Hepatocyte (in vitro differentiated cells): ENCODE results near the gene PLA2G4D. TPM values are rescaled to one million over a fixed set of nuclear protein-coding genes. Genes with fewer than 3 reads are reported as not detected.
A peak's percentile ranks its signal among the peaks of the same experiment; 100 is the strongest.

Source experiments
- DNase-seq: peaks from one replicate; pipeline ENCODE4 v3.0.0-alpha.2; 2016; ENCODE audit warnings: low spot score
- H2AFZ ChIP-seq: fragments of 200-600 bp; sonication (generic); 2 replicates; pipeline ENCODE4 v1.6.0; 2016; ENCODE audit warnings: antibody characterized with exemption, mild to moderate bottlenecking
- H3K27ac ChIP-seq: fragments of 200-600 bp; sonication (generic); 2 replicates; pipeline ENCODE4 v1.5.1; 2016; ENCODE audit warnings: mild to moderate bottlenecking
- H3K27me3 ChIP-seq: fragments of 200-600 bp; sonication (generic); 2 replicates; pipeline ENCODE4 v1.6.1; 2016
- H3K36me3 ChIP-seq: fragments of 200-600 bp; sonication (generic); replicated peaks from 2 replicates; pipeline ENCODE4 v1.5.1; 2016; ENCODE audit warnings: low read depth; ENCODE audit not compliant: insufficient read depth
- H3K4me1 ChIP-seq: fragments of 200-600 bp; sonication (generic); 2 replicates; pipeline ENCODE4 v1.5.1; 2016; ENCODE audit warnings: mild to moderate bottlenecking, moderate library complexity; ENCODE audit not compliant: insufficient read depth
- H3K4me2 ChIP-seq: fragments of 200-600 bp; sonication (generic); 2 replicates; pipeline ENCODE4 v1.6.0; 2016
- H3K4me3 ChIP-seq: fragments of 200-600 bp; sonication (generic); 2 replicates; pipeline ENCODE4 v1.5.1; 2016; ENCODE audit warnings: mild to moderate bottlenecking
- H3K79me2 ChIP-seq: fragments of 200-600 bp; sonication (generic); 2 replicates; pipeline ENCODE4 v1.6.0; 2017; ENCODE audit warnings: mild to moderate bottlenecking
- H3K9me2 ChIP-seq: fragments of 200-600 bp; sonication (generic); replicated peaks from 2 replicates; pipeline ENCODE4 v1.6.0; 2017; ENCODE audit warnings: mild to moderate bottlenecking; ENCODE audit not compliant: insufficient read depth
- H3K9me3 ChIP-seq: fragments of 200-600 bp; sonication (generic); 2 replicates; pipeline ENCODE4 v1.5.1; 2016; ENCODE audit warnings: low read depth, mild to moderate bottlenecking
- H4K20me1 ChIP-seq: fragments of 200-600 bp; sonication (generic); 2 replicates; pipeline ENCODE4 v1.6.0; 2016; ENCODE audit warnings: mild to moderate bottlenecking; ENCODE audit not compliant: insufficient read depth, poor library complexity, severe bottlenecking
- EZH2 ChIP-seq: fragments of 200-600 bp; sonication (generic); IDR thresholded peaks from 2 replicates; pipeline ENCODE4 v1.6.1; 2016; ENCODE audit warnings: antibody characterized with exemption, mild to moderate bottlenecking, borderline replicate concordance
- EZH2phosphoT487 ChIP-seq: fragments of 200-600 bp; sonication (generic); IDR thresholded peaks from one replicate; pipeline ENCODE4 v1.6.1; 2018; ENCODE audit warnings: antibody characterized with exemption, mild to moderate bottlenecking, low read depth, moderate library complexity; ENCODE audit not compliant: unreplicated experiment, severe bottlenecking
- WGBS: methylation state at CpG from one replicate; pipeline ENCODE4 v1.1.6; 2016; ENCODE audit warnings: low lambda C conversion rate; ENCODE audit errors: missing lambda C conversion rate; 5-methylcytosine and 5-hydroxymethylcytosine counted together
- polyA plus RNA-seq: library from polyadenylated mRNA; unstranded; fragments of >200 nt; fragmentation: Nextera tagmentation; extraction: Ambion mirVana; gene quantifications from 2 replicates; pipeline ENCODE4 v1.2.1, GENCODE V29; 2016
- total RNA-seq: library from RNA; depleted of rRNA; stranded (reverse); fragments of >200 nt; gene quantifications from 2 replicates; pipeline ENCODE4 v1.2.3, GENCODE V29; 2014
- TF ChIP-seq, protein P1 (sequence below): fragments of 200-600 bp; sonication (generic); IDR thresholded peaks from 2 replicates; pipeline ENCODE4 v1.5.1; 2016; ENCODE audit warnings: antibody characterized with exemption, mild to moderate bottlenecking; ENCODE audit not compliant: poor library complexity

PLA2G4D gene
- total and polyA plus RNA-seq, 2 experiments from 2014 or later: 0.17 TPM; not detected in 1

DNA sequence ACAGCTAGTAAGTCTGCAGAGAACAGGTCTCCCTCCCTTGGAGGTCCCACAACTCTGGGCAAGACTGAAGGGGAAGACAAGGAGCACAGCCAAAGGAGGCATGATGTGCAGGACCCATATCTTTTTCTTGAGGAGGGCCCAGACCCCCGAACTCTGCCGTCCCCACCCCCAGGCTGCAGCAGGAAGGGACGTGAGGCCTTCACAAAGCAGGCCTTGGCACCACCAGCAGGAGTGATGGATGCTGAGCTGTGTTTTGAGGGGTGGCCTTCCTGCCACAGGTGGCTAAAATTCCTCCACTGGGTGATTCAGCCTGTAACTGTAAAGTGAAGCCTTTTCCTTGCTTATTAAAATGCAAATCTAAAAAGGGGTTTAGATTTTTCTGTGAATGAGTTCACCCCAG is 8.6 kb downstream of the PLA2G4D start:
- Histone ChIP-seq H3K27me3 (no peaks in the 10 kb centered on the region), H3K4me1 (no peaks in the 10 kb centered on the region), H3K27ac (no peak overlapping the region), H3K4me3 (no peak overlapping the region), H3K36me3 (no peaks in the 10 kb centered on the region), H4K20me1 (no peaks in the 10 kb centered on the region), H3K9me2 (no peaks in the 10 kb centered on the region), H3K79me2 (no peaks in the 10 kb centered on the region), H2AFZ (no peak overlapping the region), H3K9me3 (no peaks in the 10 kb centered on the region), H3K4me2 (no peak overlapping the region)
- DNase-seq: no peak
- TF ChIP-seq EZH2: no peak
- no peak for TF ChIP-seq EZH2phosphoT487
- 93% methylated on average over 3 of the region's 3 CpGs for WGBS

DNA sequence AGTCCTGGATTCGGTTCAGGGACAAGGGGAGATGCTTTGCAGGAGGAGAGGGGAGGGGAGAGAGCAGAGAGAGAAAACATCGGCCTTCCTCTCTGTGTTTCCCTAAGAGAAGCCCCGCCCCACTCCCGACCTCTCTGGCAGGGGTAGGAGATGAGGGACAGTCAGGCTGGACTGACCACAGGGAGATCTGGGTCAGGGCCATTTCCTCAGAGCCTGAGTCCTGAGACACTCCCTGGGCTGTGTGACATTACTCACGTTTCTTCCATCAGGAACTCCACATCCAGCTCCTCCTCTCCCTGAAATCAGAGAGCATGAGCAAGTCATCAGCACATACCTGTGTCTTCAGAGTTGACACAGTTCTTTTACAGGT is 9.1 kb downstream of the PLA2G4D start:
- H3K9me3 ChIP-seq: no peaks in the 10 kb centered on the region
- H3K27me3 ChIP-seq: no peaks in the 10 kb centered on the region
- no peaks in the 10 kb centered on the region for H3K36me3 ChIP-seq
- H4K20me1 ChIP-seq: no peaks in the 10 kb centered on the region
- H3K4me2 ChIP-seq: no peak overlapping the region
- no peak overlapping the region for H3K4me3 ChIP-seq
- H3K79me2 ChIP-seq: no peaks in the 10 kb centered on the region
- no peaks in the 10 kb centered on the region for H3K4me1 ChIP-seq
- WGBS: 73% methylated on average over 5 of the region's 5 CpGs
- TF ChIP-seq EZH2phosphoT487: no peak
- TF ChIP-seq, protein P1, sequence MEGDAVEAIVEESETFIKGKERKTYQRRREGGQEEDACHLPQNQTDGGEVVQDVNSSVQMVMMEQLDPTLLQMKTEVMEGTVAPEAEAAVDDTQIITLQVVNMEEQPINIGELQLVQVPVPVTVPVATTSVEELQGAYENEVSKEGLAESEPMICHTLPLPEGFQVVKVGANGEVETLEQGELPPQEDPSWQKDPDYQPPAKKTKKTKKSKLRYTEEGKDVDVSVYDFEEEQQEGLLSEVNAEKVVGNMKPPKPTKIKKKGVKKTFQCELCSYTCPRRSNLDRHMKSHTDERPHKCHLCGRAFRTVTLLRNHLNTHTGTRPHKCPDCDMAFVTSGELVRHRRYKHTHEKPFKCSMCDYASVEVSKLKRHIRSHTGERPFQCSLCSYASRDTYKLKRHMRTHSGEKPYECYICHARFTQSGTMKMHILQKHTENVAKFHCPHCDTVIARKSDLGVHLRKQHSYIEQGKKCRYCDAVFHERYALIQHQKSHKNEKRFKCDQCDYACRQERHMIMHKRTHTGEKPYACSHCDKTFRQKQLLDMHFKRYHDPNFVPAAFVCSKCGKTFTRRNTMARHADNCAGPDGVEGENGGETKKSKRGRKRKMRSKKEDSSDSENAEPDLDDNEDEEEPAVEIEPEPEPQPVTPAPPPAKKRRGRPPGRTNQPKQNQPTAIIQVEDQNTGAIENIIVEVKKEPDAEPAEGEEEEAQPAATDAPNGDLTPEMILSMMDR: no peak
- TF ChIP-seq EZH2: no peak
- no peak overlapping the region for H2AFZ ChIP-seq
- no peak for DNase-seq
- no peak overlapping the region for H3K27ac ChIP-seq
- H3K9me2 ChIP-seq: no peaks in the 10 kb centered on the region

DNA sequence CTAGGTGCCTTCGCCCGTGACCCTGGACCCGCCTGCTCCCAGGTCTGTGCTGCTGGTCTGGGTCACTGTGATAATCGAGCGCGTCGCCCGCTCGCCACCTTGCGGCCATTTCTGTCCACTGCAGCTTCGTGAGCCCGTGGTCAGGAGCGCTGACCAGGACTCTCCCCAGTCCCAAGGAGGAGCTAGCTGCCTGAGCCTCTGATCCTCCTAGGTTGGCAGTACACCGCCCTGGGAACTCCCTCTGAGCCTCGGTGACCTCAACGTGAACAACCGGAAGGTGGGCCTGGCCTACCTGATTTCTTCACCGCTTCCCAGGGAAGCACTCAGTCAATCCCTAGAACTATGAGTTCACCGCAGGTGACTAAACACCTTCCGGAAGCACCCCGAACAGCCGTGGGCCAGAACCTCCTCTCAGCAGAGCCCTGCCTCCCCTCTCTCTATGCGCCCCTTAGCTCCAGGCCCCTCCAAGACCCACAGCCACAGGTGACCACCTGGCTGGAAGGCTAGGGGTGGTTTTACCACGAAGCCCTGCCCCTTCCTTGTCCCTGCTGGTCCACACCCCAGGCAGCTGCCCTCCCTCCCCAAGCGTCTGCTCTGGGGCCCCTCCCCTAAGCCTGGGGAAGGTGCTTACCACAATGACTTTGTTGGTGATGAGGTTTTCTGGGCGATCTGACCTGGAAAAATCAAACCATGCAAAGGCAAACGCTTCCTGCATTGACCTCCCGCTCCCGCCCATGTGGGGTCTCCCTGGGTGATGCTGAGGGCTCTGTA is 9.7 kb downstream of the PLA2G4D start:
- no peaks in the 10 kb centered on the region for H3K4me1 ChIP-seq
- no peak overlapping the region for H3K4me2 ChIP-seq
- TF ChIP-seq EZH2 (no peak), EZH2phosphoT487 (no peak)
- TF ChIP-seq, protein P1: peak; percentile 88
- WGBS: 32% methylated on average over 29 of the region's 29 CpGs
- H3K4me3 ChIP-seq: no peak overlapping the region
- no peaks in the 10 kb centered on the region for H3K27me3 ChIP-seq
- H3K9me2 ChIP-seq: no peaks in the 10 kb centered on the region
- H3K79me2 ChIP-seq: no peaks in the 10 kb centered on the region
- H3K36me3 ChIP-seq: no peaks in the 10 kb centered on the region
- no peaks in the 10 kb centered on the region for H4K20me1 ChIP-seq
- no peak overlapping the region for H3K27ac ChIP-seq
- H3K9me3 ChIP-seq: no peaks in the 10 kb centered on the region
- H2AFZ ChIP-seq: no peak overlapping the region
- DNase-seq: peak; percentile 76

DNA sequence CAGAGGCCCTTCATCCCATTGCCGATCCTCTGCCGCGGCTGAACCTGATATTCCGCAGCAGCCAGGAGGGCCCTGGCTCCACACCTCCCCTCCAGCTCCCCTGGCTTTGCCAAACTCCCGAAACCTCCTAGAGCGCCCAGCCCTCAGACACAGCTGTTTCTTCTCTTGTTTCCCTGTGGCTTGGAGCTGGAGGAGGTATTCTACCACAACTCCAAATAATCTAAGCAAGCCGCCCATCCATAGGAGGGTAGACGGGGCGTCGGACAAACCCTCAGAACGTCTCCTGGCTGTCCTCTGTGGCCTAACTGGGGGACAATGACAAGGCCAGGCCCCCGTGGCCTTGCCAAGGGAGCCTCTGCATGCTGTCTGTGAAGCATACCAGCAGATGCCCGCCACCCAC is 10.4 kb downstream of the PLA2G4D start:
- Histone ChIP-seq H2AFZ (no peak overlapping the region), H3K4me3 (no peak overlapping the region), H3K4me1 (no peaks in the 10 kb centered on the region), H3K4me2 (no peak overlapping the region), H3K9me2 (no peaks in the 10 kb centered on the region), H3K36me3 (no peaks in the 10 kb centered on the region), H3K27me3 (no peaks in the 10 kb centered on the region), H4K20me1 (no peaks in the 10 kb centered on the region), H3K9me3 (no peaks in the 10 kb centered on the region), H3K79me2 (no peaks in the 10 kb centered on the region), H3K27ac (no peak overlapping the region)
- DNase-seq: no peak
- TF ChIP-seq, protein P1: no peak
- TF ChIP-seq EZH2 (no peak), EZH2phosphoT487 (no peak)
- 87% methylated on average over 13 of the region's 13 CpGs for WGBS
